NCI-H187 treated with DMSO at 0.1 percent for 48 hours (cell line): ENCODE results near the gene GSE1.

ENCODE experiments used
- DNase-seq: peaks from one replicate; lab custom pipeline; 2025; lab: John Stamatoyannopoulos, UW

Gene GSE1

GRCh38 chr16:85621698-85622428 is 8.7 kb downstream of the GSE1 start:
- no peak for DNase-seq

GRCh38 chr16:85622683-85623082 is 9.6 kb downstream of the GSE1 start:
- DNase-seq = no peak

- DNase-seq = no peak
Measured at GRCh38 chr16:85623250-85623649, 10.1 kb downstream of the GSE1 start.

GRCh38 chr16:85623997-85624601 is 11.0 kb downstream of the GSE1 start:
- DNase-seq = no peak

DNA sequence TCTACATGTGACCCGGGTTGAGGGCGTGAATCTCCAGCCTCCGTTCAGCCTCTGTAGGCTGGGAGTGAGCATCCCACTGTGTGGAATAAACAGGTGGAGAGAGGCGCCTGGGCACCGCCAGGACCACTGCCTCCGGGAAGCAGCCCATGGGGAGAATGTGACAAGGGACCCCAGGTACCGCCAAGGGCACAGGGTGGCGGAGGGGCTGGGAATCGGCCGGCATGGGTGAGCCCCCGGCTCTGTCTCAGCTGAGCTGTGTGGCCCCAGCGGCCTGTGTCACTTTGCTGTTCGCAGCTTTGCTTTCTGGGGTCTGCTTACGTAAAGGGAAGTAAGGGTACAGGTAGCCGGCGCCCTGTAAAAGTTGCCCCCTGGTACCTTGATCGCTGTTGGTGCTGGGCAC is 11.5 kb downstream of the GSE1 start:
- no peak for DNase-seq

GRCh38 chr16:85625053-85625452 is 11.9 kb downstream of the GSE1 start:
- DNase-seq = no peak

- DNase-seq = no peak
Measured at GRCh38 chr16:85625485-85626117, 12.5 kb downstream of the GSE1 start.

- no peak for DNase-seq
Measured at GRCh38 chr16:85626191-85626981, 13.3 kb downstream of the GSE1 start.

GRCh38 chr16:85627089-85627488 is 14.0 kb downstream of the GSE1 start:
- DNase-seq = no peak

GRCh38 chr16:85627526-85628264 is 14.6 kb downstream of the GSE1 start:
- DNase-seq = no peak

- DNase-seq = no peak
Measured at GRCh38 chr16:85628265-85628556, 15.1 kb downstream of the GSE1 start.

DNA sequence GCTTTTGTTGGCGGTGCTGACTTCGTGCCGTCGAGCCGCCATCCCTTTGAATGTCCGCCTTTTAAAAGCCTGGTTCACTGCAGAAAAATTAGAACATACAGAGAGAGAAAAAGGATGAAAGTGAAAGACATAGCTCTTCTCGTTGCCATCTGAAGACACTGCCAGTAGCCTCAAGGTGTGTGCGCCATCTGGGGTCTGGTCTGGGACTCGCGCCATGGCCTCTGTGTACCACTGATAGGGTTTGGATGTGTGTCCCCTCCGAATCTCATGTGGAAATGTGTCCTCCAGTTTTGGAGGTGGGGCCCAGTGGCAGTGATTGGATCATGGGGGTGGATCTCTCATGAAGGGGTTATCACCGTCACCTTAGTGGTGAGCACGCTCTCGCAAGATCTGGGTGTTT is 15.5 kb downstream of the GSE1 start:
- no peak for DNase-seq

DNA sequence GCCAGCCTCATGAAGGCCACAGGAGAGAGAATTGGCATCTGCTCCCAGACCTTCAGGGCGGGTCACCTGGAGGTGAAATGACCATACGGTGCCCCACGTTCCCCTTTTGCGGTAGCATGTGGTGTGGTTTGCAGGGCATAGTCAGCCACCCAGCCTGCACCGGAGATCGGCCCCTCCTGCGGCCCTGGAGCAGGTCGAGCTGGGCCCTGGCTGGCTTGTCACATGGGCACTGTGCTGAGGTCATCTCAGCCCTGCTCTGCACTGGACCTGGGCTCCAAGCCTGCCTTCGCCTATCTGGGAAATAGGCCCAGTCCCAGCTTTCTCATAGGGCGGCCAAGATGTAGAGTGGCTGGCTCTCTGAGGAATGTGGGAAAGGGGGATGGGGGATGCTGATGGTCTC is 16.2 kb downstream of the GSE1 start:
- DNase-seq = no peak

DNA sequence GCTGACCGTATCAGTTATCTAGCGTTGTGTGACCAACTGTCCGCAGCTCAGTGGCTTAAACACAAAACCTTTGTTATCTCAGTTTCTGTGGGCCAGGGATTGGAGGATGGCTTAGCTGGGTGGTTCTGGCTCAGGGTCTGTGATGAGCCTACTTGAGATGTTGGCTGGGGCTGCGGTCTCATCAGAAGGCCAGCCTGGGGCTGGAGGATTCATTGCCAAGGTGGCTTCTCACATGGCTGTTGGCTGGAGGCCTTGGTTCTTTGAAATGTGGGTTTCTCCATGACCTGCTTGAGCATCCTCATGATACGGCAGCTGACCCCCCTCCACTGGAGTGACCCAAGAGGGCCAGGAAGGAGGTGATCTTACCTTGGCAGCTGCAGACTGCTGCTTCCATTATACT is 16.7 kb downstream of the GSE1 start:
- no peak for DNase-seq

GRCh38 chr16:85631230-85631629 is 18.1 kb downstream of the GSE1 start:
- DNase-seq = no peak

DNA sequence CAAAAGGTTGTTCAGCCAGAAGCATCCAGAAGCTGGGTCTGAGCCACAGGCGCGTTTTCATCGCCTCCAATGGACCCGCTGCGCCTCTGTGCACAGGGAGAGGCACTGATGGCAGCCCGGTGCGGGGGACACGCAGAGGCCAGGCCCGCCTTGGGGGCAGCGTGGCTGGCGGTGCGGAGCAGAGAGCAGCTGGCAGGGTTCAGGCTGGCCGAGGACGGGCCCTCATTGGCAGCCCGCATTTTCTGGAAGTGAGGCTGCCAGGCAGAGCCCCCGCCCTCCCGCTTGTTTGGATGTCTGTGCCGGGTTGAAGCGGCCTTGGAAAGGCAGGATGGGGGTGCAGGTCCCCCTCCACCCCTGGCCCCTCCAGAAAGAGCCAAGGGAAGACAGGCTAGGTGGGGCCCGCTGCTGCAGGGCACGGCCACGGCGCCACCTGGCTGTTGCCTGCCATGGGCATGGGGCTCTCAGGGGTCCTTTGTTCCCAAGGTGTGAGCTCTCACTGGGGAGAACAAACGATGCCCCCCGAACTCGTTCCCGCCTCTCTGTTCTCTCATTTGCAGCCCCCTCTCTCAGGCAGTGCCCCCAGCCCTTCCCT is 18.8 kb downstream of the GSE1 start:
- DNase-seq = no peak

GRCh38 chr16:85632709-85633437 is 19.8 kb downstream of the GSE1 start:
- DNase-seq = no peak

GRCh38 chr16:85633438-85633743 is 20.3 kb downstream of the GSE1 start:
- DNase-seq = no peak

DNA sequence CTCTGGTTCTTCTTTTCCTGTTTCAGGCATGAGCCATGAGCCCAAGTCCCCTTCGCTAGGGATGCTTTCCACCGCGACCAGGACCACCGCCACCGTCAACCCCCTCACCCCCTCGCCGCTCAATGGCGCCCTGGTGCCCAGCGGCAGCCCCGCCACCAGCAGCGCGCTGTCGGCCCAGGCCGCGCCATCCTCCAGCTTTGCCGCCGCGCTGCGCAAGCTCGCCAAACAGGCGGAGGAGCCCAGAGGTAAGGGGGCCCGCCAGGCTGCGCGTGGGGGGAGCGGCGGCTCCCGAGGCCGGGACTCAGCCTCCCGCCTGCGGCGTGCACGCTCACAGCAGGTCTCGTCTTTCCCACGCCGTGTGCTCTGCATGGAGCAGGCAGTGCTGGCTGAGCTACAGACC is 20.8 kb downstream of the GSE1 start:
- no peak for DNase-seq

DNA sequence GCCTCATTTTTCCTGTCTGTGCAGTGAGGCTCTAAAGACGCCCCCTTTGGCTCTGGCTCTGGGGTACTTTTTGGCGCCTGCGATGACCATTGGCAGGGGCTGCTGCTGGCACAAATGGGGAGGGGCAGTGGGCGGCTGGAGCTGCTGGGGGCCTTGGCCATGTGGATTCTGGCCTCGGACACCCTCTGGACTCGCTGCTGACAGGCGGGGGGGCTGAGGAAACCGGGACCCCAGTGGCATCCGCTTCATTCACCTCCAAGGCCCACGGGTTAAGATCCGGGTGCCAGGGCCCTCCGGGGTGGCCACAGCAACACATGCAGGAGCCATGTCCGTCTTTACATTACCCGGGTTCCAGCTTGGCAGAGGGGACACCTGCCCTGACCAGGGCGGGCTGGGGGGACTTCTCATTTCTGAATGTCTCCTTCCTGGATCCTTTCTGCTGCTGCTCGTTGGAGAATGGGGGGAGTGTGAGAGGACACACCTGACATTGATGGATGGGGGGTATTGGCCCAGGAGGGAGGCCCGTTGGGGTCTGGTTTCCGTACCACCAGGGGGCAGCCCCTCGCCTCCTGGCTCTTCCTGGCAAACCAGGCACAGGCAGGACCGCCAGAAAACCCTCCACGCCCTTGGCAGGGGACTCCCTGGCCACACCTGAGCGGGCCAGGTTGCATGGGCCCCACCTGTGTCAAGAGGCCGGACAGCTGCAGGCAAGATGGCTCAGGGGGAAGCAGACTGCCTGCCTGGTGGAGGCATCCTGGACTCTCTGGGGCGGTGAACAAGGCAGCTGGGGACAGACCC is 21.8 kb downstream of the GSE1 start:
- no peak for DNase-seq
